Measurements from ENCODE around the gene INVS.
"Not testable (repeated sequence)": the region's sequence is repeated elsewhere in the genome, so short reads cannot be mapped to it uniquely, and the experiment has no call there.

The INVS gene

DNA sequence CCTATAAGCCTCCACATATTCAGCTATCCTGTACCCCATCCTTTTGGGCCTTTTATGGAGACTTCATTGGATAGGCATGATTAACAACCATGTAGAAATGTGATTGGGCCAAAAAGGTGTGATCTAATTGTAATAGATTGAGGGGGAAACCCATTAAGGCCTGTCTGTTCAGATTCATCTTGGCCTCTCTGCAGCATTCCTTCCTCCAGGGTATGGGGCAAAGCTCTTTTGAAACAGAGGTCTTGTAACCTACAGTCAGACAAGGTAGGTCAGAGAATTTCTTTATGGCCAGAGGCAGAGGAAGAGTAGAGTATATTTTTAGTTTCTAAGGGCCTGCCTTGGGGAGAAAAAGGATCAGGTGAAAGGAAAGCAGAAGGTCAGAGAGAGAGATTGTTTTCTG lies 98.5 kb downstream of the INVS start:
- no peak for DNase-seq (ENCODE audit: low spot score)

DNA sequence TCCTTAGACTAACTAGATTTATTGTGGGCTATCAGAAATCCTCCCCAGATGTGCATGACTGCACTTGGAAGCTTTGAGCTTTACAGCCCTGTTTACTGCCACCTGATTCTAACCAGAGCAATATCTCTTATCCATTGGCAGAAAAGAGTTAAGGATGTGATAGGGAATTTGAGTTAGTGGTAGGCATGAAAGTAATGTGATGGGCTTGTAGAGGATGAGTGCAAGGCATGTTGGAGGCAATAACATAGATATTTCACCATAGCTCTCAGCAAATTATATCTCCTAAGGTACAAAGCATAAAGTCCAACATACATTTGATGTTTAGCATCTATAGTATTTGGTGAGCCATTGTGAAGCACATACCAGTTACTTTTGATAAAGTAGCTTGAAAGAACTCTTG lies 103.8 kb downstream of the INVS start:
- no peak for DNase-seq (ENCODE audit: low spot score)

DNA sequence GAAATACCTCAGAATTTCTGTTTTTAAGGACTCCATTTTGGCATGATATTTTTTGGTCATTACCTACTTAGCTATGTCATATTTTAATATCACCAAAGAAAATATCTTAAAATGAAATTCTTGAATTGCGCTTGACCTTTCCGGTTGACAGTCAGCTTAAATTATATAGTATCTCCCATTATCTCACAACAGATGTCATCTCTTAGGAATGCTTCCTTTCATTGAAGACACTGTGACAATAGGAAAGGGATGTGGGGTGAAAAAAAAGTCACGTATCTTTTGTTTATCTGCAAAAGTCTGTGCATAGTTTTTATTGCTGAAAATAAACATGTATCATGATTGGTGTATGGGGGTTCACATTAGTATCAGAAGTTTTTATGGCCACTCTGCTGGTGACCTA lies 105.8 kb downstream of the INVS start:
- no peak for DNase-seq (ENCODE audit: low spot score)

DNA sequence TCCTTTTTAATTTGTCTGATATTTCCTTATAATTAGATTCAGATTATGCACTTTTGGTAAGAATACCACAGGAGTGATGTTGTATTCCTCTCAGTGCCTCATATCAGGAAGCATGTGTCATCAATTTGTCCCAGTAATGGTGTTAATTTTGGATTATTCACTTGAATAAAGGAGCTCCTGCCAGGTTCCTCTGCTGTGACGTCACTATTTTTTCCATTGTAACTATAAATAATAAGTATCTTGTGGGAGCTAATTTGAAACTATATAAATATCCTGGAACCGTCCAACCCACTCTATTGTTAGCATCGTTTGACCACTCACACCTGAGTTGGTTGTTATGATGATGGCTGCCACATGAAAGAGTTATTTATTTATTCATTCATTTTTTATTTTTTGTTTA lies 107.9 kb downstream of the INVS start:
- DNase-seq (ENCODE audit: low spot score): no peak

DNA sequence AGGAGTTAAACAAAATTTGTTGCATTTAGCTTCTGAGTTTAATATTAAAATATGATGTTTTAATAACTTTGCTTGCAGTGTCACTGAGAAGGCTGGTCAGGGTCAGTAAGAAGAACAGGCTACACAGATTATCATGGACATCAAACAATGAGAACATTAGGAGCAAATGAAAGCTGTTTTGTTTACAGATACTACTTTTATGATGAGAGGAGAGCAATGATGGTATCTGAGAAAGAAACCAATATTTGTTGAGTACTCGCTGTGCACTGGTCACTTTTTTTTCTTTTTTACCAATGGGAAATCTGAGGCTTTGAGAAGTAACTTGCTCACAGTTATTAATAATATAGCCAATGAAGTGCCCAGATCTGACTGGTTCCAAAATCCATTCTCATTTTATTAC lies 109.6 kb downstream of the INVS start:
- no peak for DNase-seq (ENCODE audit: low spot score)

DNA sequence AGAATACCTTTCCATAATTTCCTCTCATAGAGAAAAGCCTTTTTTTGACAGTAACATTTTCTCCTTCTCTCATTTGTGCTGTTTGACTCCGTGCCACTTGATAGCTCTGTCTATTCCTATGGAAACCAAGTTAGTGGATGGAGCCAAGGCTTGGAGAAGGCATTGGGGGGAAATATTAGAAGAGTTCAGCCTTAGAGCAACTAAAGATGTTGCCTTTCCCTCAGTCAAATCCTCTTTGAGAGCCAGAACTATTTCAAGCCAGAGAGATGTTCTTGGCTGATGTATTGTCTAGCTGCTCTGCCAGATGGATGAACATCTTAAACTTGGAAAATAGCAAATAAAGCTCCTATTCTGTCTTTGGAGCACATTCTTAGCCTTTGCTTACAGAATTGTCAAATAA lies 112.4 kb downstream of the INVS start:
- no peak for DNase-seq (ENCODE audit: low spot score)

DNA sequence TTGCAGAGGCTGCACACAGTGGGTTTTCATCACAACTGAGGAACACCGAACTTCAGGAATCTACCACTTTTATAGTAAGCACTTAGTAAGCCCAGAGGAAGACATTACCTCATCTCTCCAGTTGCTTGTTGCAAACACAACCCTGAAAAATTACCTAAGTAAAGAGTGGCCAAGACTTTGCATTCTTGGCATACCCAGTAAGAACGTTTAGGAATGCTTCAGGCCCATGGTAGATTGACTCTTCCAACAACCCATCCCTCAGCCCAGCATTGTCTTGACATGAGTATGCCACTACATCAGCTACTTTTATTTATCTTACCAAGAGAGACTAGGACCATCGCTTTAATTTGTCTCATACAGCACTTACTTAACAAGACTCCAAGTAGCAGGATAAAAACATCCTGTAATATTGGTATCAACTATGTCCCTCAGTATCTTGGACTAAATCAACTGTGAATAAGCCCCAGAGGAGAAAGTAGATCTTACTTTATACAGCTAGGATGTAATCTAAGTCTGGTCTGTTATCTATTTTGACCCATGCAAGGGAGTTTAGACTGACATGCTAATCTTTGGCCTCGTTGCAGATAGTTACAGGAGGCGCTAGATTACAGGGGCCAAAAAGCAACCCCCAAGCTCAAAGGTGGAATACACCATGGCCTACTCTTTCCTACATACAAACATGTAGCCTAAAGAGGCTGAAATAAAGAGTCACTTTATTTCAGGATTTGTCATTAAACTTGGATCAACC lies 114.9 kb downstream of the INVS start:
- no peak for DNase-seq (ENCODE audit: low spot score)

DNA sequence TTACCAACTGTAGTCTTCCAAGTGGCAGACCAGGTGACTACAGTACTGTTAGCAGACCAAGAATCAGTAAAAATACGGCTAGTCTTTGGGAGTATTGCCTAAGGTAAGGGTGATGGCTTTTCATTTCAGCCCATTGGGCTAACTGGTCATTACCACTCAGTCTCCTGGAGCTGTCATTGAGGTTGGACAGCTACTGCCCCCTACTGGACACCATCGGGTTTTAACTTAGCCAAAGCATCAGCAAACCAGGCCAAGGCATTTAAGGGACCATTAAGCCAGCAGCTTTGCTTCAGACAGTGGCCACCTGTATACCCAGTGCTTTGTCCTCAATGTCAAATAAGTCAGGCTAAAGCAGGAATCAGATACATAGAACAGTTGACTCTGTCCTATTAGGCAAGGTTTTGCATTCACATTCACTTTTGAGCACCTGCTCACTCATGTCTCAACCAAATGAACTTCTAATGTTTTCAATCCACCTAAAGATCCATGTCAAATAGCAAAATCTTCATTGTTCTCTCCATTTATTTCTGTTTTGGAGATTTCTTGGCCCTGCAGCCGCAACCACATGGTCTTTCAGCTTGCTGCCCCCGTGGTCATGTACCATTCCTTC lies 117.2 kb downstream of the INVS start:
- DNase-seq (ENCODE audit: low spot score): peak; percentile 80

DNA sequence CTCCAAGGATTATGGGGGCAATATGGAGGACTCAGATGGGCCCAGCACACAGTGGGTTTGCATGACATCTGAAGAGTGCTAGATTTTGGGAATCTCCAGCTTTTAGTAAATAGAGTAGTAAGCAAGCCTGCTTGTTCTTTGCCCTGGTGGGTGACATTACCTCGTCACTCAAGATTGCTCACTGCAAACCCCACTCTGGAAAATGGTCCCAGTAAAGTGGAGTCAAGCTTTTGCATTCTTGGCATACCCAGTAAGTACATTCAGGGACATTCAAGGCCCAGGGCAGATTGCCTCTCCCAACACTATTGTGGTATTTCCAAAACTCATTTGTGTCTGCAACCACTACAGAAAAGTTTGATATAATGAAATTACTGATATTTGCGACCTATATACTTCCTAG lies 118.5 kb downstream of the INVS start:
- no peak for DNase-seq (ENCODE audit: low spot score)

DNA sequence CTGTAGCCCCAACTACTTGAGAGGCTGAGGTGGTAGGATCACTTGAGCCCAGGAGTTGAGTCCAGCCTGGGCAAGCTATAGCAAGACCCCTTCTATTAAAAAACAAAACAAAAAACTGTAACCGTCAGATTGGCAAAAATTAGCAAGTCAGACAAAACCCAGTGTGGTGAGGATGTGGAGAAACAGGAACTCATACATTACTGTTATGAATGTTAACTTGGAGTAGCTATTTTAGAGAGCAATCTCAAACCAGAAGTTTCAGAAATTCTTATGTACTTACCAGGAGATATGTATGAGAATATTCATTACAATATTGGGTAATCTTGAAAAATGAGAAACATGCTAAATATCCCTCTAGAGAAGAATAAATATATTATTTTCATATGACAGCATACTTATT lies 120.3 kb downstream of the INVS start:
- no peak for DNase-seq (ENCODE audit: low spot score)

DNA sequence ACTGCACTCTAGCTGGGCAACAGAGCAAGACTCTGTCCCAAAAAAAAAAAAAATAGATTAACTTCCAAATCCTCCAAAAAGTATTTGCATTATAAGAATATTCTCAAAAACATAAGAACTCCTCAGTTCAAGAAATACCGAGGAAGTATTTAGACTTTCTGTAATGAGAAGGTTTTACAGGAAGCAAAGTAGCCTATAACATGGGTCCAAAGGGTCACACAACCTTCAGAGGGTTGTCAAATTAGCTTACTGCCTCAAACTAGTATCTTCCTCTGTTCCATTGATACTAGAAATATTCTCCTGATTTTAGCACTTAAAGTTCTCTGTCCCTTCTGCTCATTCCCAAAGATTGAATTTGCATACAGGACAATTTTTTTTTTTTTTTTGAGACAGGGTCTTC lies 121.9 kb downstream of the INVS start:
- DNase-seq (ENCODE audit: low spot score): no peak

DNA sequence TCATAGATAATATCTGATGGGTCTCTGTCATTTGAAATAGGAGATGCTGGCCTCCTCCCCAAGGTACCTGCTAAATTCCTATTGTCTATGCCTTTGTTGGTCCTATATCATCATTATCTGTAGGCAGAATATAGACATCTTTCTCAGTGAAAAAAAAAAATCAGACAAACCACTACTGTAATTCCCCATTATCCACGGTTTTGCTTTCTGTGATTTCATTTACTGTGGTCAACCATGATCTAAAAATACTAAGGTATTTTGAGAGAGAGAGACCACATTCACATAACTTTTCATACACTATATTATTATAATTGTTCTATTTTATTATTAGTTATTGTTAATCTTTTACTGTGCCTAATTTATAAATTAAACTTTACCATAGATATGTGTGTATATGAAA lies 122.5 kb downstream of the INVS start:
- DNase-seq (ENCODE audit: low spot score): no peak

DNA sequence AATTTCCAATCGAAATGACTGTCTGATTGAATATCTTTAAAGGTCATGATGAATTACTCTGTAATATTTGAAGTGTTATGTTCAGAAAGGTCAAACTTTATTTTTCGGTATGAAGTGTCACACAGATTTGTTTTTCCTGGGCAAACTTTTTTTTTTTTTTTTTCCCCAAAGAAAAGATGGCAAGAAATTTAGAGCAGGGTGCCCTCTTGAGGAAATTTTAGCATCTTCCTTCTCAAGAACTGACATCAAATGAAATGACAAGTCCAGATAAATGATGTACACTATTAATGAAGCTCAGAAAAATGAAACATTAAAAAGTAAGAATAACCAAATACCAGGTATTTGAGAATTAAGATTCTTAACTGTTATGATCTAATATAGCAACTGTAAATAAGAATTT lies 123.6 kb downstream of the INVS start:
- DNase-seq (ENCODE audit: low spot score): peak; percentile 18

DNA sequence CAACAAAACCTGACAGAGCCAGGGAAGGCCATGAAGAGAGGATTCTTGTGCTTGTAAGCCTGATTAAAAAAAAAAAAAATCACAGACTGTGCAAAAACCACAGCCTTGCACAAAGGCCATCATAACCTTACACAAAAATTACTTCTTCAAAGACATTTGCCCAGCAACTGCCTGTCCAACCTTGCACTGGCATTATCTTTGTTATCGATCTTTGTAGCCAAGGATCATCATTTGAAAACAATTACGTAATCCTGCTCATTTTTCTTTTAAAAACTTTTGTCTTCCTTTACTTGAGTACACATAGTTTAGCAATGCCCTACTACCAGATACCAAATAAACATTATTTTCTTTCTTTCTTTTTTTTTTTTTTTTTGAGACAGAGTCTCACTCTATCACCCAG lies 128.6 kb downstream of the INVS start:
- no peak for DNase-seq (ENCODE audit: low spot score)

DNA sequence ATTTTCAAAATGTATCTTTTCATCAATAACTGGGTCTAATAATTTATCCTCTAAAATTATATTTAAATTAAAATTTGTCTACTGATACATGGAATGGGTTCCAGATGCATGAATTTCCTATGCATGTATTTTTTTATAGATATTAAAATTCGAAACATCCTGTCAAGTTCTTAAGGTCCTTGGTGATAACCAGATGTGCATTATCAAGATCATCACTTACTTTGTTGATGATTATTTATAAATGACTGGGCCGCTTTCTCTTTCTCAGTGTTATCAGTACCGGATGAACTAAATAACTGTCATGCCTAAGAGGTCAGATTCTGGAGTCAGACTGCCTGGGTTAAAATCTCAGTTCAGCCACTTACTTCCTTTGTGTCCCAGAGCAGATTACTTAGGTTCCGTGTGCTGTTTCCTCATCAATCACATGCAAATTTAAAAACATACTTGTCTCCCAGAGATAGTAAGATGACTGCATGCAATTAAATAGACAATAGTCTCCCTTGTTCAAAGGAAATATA lies 129.4 kb downstream of the INVS start:
- DNase-seq (ENCODE audit: low spot score): no peak

DNA sequence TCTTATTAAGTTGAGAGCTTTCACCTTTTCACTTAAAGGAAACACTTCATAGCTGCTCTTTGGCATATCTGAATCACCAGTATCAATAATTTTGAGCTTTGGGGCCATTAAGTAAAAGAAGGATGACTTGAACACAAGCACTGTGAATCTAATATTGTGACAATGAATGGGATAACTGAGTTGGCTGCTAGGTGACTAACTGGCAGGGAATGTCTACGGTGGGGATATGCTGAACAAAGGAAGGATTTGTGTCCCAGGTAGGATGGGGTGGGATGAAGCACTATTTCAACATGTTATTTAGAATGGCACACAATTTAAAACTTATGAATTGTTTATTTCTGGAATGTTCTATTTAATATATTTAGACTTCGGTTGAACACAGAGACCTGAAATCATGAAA lies 130.1 kb downstream of the INVS start:
- DNase-seq (ENCODE audit: low spot score): no peak

DNA sequence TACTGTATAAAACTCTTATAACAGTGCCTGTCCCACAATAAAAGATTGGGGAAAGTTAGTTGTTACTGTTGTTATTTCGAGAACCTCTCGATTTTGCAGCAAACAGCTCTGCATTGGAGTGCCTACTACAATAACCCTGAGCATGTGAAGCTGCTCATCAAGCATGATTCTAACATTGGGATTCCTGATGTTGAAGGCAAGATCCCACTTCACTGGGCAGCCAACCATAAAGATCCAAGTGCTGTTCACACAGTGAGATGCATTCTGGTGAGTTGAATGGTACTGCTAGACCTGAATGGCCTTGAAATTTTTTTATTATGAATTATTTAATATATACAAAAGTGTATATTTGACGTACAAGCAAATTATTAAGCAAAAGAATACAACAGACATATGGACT lies 130.5 kb downstream of the INVS start:
- DNase-seq (ENCODE audit: low spot score): no peak

DNA sequence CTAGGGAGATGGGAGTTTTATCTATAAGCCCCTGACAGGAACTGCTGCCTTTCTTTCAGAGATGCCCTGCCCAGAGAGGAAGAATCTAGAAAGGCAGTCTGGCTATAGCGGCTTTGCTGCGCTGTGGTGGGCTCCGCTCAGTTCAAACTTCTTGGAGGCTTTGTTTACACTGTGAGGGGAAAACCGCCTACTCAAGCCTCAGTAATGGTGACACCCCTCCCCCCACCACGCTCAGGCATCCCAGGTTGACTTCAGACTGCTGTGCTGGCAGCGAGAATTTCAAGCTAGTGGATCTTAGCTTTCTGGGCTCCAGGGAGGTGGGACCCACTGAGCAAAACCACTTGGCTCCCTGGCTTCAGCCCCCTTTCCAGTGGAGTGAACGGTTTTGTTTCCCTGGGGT lies 137.9 kb downstream of the INVS start:
- not testable (repeated sequence) for DNase-seq (ENCODE audit: low spot score)

DNA sequence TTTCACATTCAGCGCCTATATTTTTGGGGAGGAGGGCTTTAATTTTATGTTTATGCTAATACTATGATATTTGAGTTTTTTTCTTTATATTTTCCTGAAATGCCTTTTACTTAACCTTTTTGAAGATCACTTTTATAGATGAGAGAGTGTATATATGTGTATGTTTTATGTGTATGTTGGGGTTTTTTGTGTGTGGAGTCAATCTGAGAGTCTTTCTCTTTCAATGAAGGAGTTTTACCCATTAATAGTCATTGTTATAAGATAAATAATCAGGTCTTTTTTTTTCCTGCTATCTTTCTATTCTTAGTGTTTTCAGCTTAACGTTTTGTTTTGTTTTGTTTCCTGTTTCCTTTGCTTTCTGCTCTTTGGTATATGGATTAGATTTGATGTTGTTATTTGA lies 141.5 kb downstream of the INVS start:
- no peak for DNase-seq (ENCODE audit: low spot score)

DNA sequence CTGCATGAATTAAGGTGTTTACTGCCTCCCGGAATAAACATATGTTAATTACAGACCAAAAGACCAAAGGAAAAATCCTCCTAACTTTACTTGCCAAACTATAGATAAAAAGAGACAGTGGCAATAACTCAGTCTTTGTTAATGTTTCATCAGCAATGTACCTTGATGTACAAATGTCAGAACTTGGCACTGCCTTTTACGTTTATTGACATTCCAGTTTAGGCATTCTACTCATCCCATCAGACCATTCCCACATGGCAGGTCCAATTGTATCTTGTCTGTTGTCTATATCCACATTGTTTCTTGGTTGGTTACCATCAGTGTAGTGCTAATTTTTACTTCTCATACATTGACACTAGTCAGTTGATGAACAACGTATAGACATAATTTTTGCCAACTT lies 168.2 kb downstream of the INVS start:
- no peak for DNase-seq (ENCODE audit: low spot score)

DNA sequence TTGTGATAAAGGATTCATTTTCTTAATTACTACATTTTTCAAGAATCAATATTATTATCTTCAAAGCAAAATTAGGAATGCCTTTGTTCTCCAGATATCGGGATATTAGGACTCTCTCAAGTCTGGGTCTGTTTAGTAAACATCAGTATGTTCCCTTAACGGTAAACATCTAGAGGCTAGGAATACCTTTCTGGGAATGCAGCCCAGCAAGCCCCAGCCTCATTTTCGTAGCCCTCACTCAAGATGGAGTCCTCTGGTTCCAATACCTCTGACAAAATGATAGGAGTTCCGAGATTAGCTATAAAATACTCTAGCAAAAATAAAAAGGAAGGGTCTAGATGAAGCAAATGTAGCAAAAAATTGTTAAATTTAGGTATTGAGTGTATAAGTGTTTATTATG lies 169.2 kb downstream of the INVS start:
- no peak for DNase-seq (ENCODE audit: low spot score)

DNA sequence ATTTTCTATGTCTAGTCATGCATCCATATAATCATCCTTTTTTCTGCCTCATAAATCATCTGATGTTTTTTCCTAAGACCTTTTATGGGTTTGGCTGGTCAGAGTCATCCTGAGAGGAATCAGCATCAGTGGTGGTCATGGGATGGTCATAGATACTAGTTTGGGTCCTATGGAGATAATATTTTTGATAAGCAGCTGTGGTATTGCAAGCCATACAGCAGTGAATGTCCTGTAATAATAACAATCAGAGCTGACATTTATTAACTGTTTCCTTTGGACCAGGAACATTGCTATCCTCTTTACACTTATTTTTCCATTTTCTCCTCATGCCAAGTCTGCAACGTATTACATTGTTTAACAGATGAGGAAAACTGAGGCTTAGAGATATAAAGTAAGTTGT lies 170.6 kb downstream of the INVS start:
- DNase-seq (ENCODE audit: low spot score): no peak

DNA sequence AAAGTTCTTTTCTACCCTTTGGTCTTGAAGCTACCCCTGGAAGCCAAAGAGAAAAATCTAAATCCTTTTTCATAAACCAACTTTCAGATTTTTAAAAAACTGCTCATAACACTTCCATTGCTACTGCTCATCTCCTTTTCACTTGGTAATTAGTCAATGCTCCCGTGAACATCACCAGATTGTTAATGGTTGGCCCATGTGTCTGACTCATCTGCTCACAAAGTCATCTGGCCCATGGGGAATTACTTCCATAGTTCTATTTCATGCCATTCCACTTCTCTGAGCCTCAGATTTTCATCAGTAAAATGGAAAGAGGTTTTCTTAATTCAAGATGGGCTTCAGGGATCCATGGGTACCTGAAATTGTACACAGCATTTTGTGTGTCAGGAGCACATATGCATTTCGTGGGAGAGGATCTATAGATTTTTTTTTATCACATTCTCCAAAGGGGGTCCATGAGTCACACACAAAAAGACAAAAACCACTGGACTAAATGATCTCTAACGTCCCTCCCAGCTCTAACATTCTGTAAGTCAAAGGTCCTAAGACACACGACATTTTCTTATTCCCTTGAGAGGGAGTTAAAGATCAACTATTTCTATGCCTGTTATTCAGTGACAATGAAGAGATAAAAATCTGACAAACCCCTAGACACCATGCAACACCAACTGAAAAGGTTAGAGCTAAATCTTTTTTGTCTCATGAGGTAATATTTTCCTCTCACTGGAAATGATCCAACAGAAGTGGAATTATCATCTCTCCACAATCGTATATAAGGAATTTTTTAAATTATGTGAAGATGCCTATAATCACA lies 178.3 kb downstream of the INVS start:
- no peak for DNase-seq (ENCODE audit: low spot score)
